ENCODE results near the gene PHETA1.

PHETA1 gene

DNA sequence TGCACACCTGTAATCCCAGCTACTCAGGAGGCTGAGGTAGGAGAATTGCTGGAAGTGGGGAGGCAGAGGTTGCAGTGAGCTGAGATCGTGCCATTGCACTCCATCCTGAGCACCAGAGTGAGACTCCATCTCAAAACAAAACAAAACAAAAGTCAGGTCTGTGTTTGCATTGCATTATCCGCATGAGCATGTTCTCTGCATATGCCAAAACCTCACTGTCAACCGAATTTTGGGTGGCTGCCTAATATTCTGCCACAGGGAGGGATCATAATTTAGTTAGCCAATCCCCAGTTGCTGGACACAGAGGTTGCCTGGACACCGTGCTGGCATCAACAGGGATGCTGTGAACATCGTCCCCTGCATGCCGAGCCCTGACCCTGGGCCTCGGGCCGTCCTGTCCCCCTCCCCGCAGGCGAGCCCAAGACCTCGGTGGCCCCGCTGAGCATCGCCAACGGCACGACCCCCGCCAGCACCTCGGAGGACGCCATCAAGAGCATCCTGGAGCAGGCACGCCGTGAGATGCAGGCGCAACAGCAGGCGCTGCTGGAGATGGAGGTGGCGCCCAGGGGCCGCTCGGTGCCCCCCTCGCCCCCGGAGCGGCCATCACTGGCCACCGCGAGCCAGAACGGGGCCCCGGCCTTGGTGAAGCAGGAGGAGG, 49.2 kb downstream of the PHETA1 start:
- DNase-seq, result no peak

DNA sequence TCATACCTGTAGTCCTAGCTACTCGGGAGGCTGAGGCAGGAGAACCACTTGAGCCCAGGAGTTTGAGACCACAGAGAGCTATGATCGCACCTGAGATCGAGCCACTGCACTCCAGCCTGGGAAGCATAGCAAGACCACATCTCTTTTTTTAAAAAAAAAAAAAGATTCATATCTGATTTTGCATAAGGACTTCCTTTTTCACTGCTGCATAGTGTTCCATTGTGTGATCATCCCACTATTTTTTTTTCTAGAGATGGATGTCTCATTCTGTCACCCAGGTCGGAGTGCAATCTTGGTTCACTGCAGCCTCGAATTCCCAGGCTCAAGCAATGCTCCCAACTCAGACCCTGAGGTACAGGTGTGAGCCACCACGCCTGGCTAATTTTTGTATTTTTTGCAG, 50.4 kb downstream of the PHETA1 start:
- DNase-seq, result no peak

DNA sequence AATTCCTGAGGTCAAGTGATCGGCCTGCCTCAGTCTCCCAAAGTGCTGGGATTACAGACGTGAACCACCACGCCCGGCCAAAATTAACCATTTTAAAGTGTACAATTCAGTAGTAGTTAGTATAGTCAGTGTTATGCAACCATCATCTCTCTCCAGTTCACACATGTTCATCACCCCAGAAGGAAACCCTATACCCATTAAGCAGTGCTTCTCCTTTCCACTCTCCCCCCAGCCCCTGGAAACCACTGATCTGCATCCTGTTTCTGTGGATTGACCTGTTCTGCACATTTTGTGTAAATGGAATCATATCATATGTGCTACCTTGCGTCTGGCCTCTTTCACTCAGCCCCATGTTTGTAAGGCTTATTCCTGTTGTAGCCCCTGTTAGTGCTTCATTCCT, 52.2 kb downstream of the PHETA1 start:
- no peak for DNase-seq

DNA sequence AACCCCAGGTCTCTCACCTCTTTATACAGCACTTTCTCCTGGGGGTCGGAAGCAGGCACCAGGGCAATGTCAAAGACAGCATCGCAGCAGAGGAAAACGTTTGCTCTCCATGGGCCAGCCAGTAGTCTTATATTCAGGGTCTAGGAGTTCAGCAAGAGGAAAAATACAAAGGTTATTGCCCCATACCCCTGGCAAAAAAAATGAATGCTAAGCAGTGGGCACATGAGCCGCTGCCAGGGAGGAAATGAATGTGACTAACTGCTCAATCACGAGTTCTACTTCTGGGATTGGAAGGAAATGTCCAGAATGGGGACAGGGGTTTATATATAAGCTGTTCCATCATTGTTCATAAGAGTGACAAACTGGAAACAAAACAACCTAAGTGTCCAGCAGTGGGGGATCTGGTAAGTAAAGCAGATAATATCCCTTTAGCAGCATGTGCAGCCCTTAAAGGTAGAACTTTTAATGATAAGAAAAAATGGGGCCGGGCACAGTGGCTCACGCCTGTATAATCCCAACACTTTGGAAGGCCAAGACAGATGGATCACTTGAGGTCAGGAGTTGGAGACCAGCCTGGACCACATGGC, 53.8 kb downstream of the PHETA1 start:
- no peak for DNase-seq

DNA sequence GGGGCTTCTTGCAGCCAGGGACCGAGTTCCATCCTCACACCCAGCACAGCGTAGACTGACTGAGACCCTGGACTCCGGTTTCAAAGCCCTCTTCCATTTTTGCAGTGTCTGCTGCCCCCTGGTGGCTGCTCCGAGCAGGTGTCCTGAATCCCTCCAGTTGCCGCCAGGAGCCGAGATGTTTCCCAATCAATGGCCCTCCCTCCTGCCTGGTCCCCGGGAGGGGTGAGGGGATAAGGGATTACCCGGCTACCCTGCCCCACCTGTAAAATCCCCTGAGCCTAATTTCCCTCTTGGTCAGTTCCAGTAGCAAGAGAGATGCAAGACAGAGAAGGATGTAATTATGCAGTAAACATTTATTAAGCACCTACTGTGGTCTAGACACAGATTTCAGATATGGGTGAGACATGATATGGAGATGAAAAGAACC, 55.0 kb downstream of the PHETA1 start:
- peak; percentile 47 to 69 for DNase-seq

DNA sequence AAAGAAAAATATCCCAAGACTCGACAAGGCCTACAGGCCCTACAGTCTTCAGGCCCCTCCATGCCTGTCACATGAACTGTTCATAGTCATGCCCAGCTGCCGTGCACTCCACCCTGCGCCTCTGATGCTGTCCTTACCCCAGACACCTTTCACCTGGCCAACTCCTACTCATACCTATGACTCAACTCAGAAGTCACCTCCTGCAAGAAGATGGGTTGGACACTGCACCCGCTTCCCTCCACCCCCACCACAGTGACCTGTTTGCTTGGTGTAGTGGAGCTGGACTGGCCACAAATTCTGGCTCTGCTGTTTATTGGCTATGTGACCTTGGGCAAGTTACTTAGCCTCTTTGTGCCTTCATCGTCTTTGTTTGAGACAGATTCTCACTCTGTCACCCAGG, 56.2 kb downstream of the PHETA1 start:
- DNase-seq, result no peak

DNA sequence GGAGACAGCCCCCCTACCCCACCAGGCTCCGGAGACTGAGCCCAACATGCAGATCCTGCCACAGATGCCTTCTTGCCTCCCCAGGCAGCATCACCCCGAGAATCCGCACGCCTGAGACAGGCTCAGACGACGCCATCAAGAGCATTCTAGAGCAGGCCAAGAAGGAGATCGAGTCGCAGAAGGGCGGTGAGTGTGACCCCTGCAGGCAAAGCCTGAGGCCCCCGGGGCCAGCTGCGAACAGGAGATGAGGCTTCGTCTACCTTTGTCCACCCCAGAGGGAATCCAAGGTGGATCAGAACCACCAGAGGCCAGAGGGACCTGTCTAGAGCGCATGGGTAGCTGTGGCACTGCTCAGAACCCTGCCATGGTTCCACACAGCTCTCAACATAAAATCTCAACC, 56.9 kb downstream of the PHETA1 start:
- DNase-seq, result no peak

DNA sequence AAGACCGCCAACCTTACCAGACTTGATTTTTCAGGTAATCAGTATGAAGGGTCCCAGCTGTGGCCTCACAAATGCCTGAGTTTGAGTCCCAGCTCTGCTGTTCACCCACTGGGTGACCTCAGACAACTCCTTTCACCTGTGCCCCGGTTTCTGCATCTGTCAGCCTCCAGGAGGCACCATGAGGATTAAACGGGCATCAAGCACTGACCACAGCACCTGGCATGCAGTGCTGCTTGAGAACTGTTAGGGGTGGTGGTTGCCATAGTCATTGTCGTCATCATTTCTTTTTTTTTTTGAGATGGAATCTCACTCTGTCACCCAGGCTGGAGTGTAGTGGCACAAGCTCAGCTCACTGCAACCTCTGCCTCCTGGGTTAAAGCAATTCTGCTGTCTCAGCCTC, 57.9 kb downstream of the PHETA1 start:
- DNase-seq, result no peak

Data from NCI-H2081 (cell line).